Activated CD4-positive, alpha-beta T cell treated with anti-CD3 and anti-CD28 coated beads, Interleukin-10, Interleukin-2, amounts not matched to agents 100 ng/mL and 50 ng/mL, durations not matched to agents 16 hours and 8 hours (primary cell): ENCODE results near the gene PTEN.
A peak's percentile ranks its signal among the peaks of the same experiment; 100 is the strongest.
"Not testable (repeated sequence)": the region's sequence is repeated elsewhere in the genome, so short reads cannot be mapped to it uniquely, and the experiment has no call there.

Experiments used
- DNase-seq: peaks from one replicate; pipeline ENCODE4 v3.0.0-alpha.2; 2020

Gene PTEN

GRCh38 chr10:87846023-87846422 is 17.4 kb upstream of the PTEN start:
- no peak for DNase-seq

GRCh38 chr10:87846711-87847110 is 16.7 kb upstream of the PTEN start:
- not testable (repeated sequence) for DNase-seq

- no peak for DNase-seq
These were observed 15.9 kb upstream of the PTEN start for GRCh38 chr10:87847550-87847949.

GRCh38 chr10:87849001-87849400 is 14.4 kb upstream of the PTEN start:
- DNase-seq = no peak

GRCh38 chr10:87850742-87851205 is 12.7 kb upstream of the PTEN start:
- DNase-seq = peak; percentile 66

- no peak for DNase-seq
These were observed 11.3 kb upstream of the PTEN start for GRCh38 chr10:87852089-87852488.

- not testable (repeated sequence) for DNase-seq
These were observed 8.2 kb upstream of the PTEN start for GRCh38 chr10:87855247-87855646.

GRCh38 chr10:87855665-87856064 is 7.8 kb upstream of the PTEN start:
- DNase-seq = not testable (repeated sequence)

- peak; percentile 53 for DNase-seq
These were observed 3.1 kb upstream of the PTEN start for GRCh38 chr10:87860156-87860795.

GRCh38 chr10:87860816-87861403 is 2.5 kb upstream of the PTEN start:
- no peak for DNase-seq

GRCh38 chr10:87861566-87861952 is 1.9 kb upstream of the PTEN start:
- no peak for DNase-seq

GRCh38 chr10:87861953-87862678 is 1.3 kb upstream of the PTEN start:
- DNase-seq = peak; percentile 95

- peak; percentile 71 for DNase-seq
These were observed 759 bp upstream of the PTEN start for GRCh38 chr10:87862679-87863052.

GRCh38 chr10:87863951-87864495 is 598 bp downstream of the PTEN start:
- DNase-seq = peak; percentile 42

GRCh38 chr10:87864496-87865059 is 1.2 kb downstream of the PTEN start:
- peak; percentile 27 for DNase-seq

- peak; percentile 23 for DNase-seq
These were observed 1.9 kb downstream of the PTEN start for GRCh38 chr10:87865241-87865881.

GRCh38 chr10:87866412-87866974 is 3.1 kb downstream of the PTEN start:
- DNase-seq = peak; percentile 38

- DNase-seq = no peak
These were observed 4.0 kb downstream of the PTEN start for GRCh38 chr10:87867453-87867852.

GRCh38 chr10:87868277-87868676 is 4.9 kb downstream of the PTEN start:
- DNase-seq = no peak

GRCh38 chr10:87869139-87869538 is 5.7 kb downstream of the PTEN start:
- not testable (repeated sequence) for DNase-seq

GRCh38 chr10:87869773-87870551 is 6.5 kb downstream of the PTEN start:
- no peak for DNase-seq

- DNase-seq = no peak
These were observed 9.4 kb downstream of the PTEN start for GRCh38 chr10:87872828-87873227.
